HG02571 (cell line): Measurements from ENCODE around the gene EXOC1.

Experiments used
- ATAC-seq: cut with Tn5 transposase; IDR thresholded peaks from one replicate; pipeline ENCODE4 v1.9.1; 2021; ENCODE audit warnings: mild to moderate bottlenecking, moderate library complexity; ENCODE audit not compliant: unreplicated experiment

Gene EXOC1

DNA sequence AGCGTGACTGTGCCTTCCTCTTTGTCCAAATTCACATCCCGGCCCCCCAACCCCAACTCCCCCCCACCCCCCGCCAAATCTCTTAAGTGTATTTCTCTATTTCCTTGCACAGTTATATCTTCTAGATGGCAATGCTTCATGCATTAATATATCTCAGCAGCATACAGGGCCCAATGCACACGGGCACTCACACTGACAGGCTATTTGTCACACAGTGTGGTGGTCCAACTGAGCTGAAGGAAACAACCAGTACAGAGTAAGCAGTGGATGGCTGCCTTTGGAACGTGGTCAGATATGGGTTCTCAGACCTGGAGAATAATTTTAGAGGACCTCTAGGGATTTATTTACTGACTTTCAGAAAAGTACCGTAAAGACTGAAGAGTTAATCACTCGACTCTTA is 681 bp downstream of the EXOC1 start:
- ATAC-seq = no peak

GRCh38 chr4:55857586-55857985 is 4.1 kb downstream of the EXOC1 start:
- ATAC-seq = no peak

GRCh38 chr4:55859711-55860110 is 6.3 kb downstream of the EXOC1 start:
- no peak for ATAC-seq

- no peak for ATAC-seq
Measured at GRCh38 chr4:55864577-55865223, 11.3 kb downstream of the EXOC1 start.

DNA sequence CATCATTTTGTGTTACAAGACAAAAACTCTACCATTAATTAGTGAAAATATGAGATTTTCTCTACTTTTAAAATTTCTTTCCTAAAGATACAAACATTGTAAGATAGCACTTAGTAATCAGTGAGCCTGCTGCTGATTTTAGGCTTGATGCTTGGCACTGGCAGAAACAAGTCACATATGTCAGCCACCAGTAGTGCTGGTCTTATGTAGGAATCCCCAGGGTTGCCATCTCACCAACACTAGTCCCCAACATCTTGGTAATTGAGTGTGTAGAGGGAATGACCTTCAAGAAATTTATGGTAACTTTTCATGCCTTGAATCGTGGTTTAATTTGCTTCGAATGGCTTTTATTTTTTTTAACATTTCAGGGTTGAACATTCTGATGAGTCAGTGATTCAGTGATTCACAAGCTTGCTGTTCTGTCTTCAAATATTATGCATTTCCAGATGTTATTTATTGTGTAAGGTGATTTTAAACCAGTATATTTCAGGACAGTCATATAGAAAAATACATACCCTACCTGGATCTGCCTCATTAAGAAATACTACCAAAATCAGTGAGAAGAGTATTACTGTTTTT is 11.9 kb downstream of the EXOC1 start:
- ATAC-seq = no peak

GRCh38 chr4:55866290-55866907 is 13.0 kb downstream of the EXOC1 start:
- ATAC-seq = peak; percentile 73

- peak; percentile 86 for ATAC-seq
Measured at GRCh38 chr4:55866973-55867574, 13.6 kb downstream of the EXOC1 start.

DNA sequence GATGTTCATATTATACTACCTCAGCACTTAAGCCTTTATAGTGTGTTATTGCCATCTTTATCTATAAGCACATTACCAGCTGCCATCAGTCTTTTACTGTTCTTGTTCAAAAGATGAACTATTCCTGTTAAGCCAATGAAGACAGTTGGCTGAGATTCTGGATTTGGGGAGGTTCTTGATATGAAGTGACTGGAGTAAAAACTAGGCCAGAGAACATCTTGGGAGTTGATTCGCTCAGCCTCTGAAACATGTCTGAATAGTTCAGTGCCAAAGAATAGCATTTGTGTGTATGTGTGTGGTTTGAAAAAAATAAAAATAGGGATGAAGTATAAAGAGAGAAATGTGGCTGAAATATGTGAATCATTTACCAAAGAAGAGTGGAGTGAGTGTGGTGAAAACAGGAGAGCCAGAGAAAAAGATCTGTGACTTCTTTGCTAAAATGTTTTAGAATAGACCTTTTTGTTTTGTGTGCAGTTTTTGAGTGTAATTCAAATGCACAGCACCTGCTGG is 15.2 kb downstream of the EXOC1 start:
- ATAC-seq = no peak

GRCh38 chr4:55871299-55871800 is 17.9 kb downstream of the EXOC1 start:
- ATAC-seq = no peak

DNA sequence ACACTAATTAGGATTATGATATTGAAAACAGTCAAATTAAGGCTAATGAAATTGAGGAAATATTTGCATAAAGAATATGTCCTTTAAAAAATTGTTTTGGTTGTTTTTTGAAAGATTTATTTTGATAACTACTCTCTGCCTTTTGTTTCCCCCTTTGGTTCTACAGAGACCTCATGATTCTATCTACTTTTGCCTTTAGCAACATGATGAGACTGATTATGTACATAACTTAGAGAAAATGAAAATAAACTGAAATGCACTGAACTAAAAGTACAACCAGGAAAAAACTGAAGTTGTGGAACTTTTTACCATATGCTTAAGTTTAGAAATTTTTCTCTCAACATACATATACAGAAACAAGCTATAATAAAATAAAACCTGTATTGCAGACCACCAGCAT is 21.4 kb downstream of the EXOC1 start:
- no peak for ATAC-seq

DNA sequence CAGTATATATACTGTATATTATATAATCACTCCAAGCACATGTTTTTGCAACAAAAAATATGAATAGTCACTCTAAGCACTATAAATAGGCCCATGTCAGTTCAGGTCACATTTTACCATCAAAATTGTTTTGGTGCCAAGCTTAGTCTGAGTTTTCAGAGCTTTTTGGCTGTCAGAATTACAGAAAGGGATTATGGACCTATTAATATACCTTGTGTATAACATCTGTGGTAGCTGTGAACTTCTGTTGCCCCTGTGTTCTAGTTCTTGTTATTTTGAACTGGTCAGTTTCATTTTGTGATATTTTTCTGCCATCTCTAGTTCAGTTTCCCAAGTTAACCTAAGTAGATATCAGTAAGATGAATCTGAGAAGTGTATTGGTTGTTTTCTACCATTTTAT is 22.9 kb downstream of the EXOC1 start:
- ATAC-seq = no peak

GRCh38 chr4:55879224-55879623 is 25.8 kb downstream of the EXOC1 start:
- ATAC-seq = no peak

DNA sequence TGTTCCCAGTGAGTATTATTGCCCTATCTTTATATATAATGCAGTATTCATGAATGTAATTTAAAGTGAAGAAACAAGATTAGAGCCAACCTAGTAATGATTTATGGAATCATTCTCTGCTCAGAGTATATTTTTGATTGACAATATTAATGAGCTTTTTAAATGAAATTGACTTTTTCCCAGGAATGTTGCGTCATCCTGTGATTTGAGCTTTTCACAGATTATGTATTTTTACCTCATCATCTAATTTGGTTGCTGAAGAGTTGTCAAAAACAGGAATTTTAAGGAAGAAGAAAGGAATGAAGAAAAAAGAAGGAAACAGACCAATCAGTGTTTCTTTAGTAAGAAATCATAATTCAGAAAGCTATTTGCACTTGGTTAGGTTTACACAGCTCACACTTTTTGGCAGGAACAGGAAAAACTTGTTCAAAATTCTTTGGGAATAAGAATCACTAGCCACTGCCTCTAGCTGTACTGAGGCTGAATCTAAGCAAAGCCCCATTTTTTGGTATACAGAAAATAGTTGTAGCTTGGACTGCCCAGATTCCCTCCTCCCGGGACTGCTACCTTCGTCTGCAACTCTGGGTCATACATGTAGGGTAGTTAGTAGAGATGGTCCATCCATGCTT is 27.3 kb downstream of the EXOC1 start:
- no peak for ATAC-seq

DNA sequence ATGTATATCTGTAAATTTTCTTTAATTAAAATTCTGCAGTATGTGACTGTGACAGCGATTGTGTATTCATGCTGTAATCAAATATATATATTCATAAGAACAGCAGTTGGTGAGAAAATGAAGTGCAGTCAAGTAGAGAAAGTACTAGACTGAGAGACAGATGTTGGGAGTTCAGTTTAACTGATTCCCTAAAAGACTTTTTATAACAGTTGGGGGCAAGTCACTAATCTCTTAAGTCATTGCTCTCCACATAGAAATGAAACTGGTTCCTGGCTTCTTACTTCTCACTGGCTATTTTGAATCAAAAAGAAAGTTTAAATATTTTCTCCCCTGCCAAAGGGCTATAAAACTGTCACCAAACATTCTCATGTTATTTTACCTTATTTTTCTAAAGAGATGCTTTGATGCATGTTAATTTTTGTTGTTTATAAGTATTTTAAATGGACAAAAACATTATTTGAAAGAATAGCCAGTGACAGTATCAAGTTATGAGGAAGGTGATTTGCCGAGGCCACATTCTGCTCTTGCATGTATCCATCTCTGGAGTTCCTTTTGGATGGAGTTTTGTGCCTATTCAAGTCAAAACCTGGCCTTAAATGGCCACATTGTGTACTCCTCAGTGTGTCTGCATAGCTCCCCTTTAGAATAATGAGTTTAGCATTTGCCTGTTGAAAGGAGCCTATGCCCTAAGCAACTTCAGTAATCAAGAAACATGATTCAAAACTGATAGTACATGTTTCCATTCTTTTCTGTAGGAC is 30.8 kb downstream of the EXOC1 start:
- no peak for ATAC-seq

- ATAC-seq = no peak
Measured at GRCh38 chr4:55884851-55885219, 31.4 kb downstream of the EXOC1 start.

- ATAC-seq = no peak
Measured at GRCh38 chr4:55887594-55887993, 34.1 kb downstream of the EXOC1 start.

- no peak for ATAC-seq
Measured at GRCh38 chr4:55892156-55892555, 38.7 kb downstream of the EXOC1 start.

DNA sequence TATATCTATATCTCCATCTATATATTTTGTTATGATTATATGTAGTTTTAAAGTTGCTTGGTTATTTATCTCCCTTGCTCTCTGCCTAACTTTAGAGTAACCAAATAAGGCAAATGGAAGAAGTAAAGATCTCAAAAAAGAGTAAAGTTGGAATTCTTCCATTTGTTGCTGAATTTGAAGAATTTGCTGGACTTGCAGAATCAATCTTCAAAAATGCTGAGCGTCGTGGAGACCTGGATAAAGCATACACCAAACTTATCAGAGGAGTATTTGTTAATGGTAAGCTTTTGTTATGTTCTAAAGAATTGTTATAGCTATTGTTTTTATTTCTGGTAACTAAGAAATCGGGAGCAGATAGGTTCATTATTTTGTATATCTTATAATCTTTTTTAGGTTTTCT is 43.2 kb downstream of the EXOC1 start:
- no peak for ATAC-seq

DNA sequence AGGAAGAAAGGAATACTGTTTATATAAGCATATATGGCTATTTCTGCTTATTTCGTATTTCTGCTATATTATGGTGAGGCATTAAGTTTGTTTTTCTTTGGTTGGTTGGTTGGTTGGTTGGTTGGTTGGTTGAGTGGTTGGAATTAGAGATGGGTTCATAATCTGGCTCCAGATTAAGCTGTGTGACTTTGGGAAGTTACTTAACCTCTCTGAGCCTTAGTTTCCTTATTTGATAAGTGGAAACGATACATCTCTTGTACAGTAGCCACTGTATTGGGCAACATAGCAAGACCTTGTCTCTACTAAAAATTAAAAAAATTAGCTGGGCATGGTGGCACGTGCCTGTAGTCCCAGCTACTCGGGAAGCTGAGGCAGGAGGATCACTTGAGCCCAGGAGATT is 49.2 kb downstream of the EXOC1 start:
- no peak for ATAC-seq

GRCh38 chr4:55903577-55903976 is 50.1 kb downstream of the EXOC1 start:
- no peak for ATAC-seq

DNA sequence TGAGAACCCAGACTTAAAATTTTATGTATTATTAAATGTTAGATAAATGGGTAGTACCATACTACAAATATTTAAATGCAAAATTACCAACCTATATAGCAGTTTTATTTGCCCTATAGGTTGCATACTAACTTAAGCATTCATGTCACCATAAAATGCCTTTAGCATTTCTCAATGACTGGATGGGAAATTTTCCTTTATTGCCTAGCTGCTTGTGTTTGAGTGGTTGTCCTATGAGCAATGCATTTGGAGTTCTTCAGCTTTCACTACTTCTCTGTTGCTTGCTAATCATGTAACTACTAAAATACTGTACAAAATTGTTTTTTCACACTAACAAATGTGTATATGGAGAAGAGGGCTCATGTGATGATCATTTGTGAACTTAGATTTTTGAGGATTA is 51.1 kb downstream of the EXOC1 start:
- ATAC-seq = no peak
